Activated T-cell treated with anti-CD3 and anti-CD28 coated beads, Interleukin-2, amount 50 U/mL, for 72 hours (primary cell): ENCODE measurements around the gene GRIK1. TPM values are rescaled to one million over a fixed set of nuclear protein-coding genes. Genes with fewer than 3 reads are reported as not detected.

Source experiments
- ATAC-seq, 2 donors: fragments of 150-1000 bp; cut with Tn5 transposase; replicated peaks in 1 of 2; 2 replicates each; pipeline ENCODE4 v1.10.0; 2021; ENCODE audit warnings: moderate library complexity in 2 of 2, mild to moderate bottlenecking in 1 of 2
- DNase-seq, 2 donors: peaks; one replicate each; pipeline ENCODE4 v3.0.0; 2021 to 2022; ENCODE audit warnings: mixed read lengths in 1 of 2
- H3K27ac Mint-ChIP-seq: one replicate; pipeline ENCODE4 v1.8.0; 2022; ENCODE audit warnings: mild to moderate bottlenecking, moderate library complexity, mixed read lengths
- H3K27me3 Mint-ChIP-seq: one replicate; pipeline ENCODE4 v1.8.0; 2022; ENCODE audit warnings: low read depth, mixed read lengths
- H3K36me3 Mint-ChIP-seq, 2 donors: one replicate each; pipeline ENCODE4 v1.8.0; 2022; ENCODE audit warnings: mixed read lengths in 2 of 2, mild to moderate bottlenecking in 1 of 2; ENCODE audit not compliant: insufficient read depth in 2 of 2
- H3K4me1 Mint-ChIP-seq: one replicate; pipeline ENCODE4 v1.8.0; 2022; ENCODE audit warnings: low read depth, mixed read lengths
- H3K4me3 Mint-ChIP-seq, 2 donors: one replicate each; pipeline ENCODE4 v1.8.0; 2022; ENCODE audit warnings: mild to moderate bottlenecking in 2 of 2, mixed read lengths in 2 of 2, moderate library complexity in 2 of 2
- H3K9me3 Mint-ChIP-seq, 2 donors: one replicate each; pipeline ENCODE4 v1.8.0; 2022; ENCODE audit warnings: mixed read lengths in 2 of 2
- total RNA-seq, 2 donors: library from RNA; stranded (reverse); gene quantifications; one replicate each; pipeline ENCODE4 v1.2.3, GENCODE V29; 2022

The GRIK1 gene
- total RNA-seq, 2 donors from 2014 or later: not detected

DNA sequence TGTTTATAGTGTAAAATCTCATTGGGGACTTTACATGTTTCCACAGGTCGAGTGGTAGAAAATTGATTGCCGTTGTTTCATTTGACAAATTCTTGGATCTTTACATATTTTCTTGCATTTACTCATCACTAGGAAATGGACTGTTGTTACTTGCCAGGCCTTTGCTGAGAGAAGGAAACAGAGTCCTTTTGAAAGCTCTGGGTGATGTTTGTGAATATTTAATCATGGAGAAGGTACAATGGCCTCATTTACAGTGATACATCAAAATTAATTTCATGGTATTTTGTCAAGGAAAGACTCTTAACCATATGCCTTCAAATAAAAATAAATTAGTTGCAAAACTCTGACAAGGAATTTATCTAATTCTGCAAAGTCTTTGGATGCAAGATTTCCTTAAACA is 198.0 kb downstream of the GRIK1 start:
- Mint-ChIP-seq H3K4me1 (no peaks in the 10 kb centered on the region), H3K4me3 (no peak overlapping the region), H3K9me3 (no peaks in the 10 kb centered on the region), H3K27ac (no peak overlapping the region), H3K27me3 (peaks cover 6% of the 10 kb centered on the region), H3K36me3 (no peaks in the 10 kb centered on the region)
- ATAC-seq (no peak), DNase-seq (no peak)

DNA sequence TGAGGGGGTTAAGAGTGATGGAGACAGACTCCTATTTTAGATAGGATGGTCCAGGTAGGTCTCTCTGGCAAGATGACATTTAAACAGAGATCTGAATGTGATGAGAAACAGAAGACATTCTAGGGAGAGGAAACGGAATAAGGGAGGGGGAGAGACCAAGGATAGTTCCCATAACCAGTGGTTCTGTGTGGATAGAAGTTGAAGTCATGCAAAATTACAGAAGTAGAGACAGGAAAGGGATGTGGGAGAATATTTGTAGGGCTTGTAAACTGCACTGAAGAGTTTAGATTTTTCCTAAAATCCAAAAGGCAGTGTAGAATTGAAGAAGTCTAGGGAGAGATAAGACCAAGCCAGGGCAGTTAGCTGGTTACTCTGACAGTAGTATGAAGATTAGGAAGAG is 200.6 kb downstream of the GRIK1 start:
- Mint-ChIP-seq H3K27ac (no peak overlapping the region), H3K36me3 (no peaks in the 10 kb centered on the region), H3K9me3 (peaks cover 0 to 4% of the 10 kb centered on the region in 2 donors), H3K27me3 (peaks cover 7% of the 10 kb centered on the region), H3K4me3 (no peak overlapping the region), H3K4me1 (no peaks in the 10 kb centered on the region)
- DNase-seq (no peak), ATAC-seq (no peak)

DNA sequence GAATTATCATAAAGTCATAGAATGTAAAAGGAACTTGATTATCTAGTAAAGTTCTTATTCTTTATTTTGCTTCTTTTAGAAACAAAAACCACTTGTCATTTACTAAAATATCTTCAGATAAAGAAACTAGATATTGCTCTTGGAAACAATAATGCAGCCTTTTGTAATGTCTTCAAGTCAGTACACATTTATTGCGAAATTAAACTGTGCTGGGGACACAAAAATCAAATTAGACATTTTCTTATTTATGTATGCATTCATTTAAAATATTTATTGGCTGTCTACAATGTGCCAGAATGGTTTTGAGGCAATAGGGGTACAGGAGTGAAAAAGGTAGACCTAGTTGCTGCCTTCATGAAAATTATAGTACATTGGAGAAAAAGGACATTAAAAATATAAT is 201.1 kb downstream of the GRIK1 start:
- H3K4me3 Mint-ChIP-seq: no peak overlapping the region
- DNase-seq: no peak
- no peaks in the 10 kb centered on the region for H3K36me3 Mint-ChIP-seq
- H3K4me1 Mint-ChIP-seq: no peaks in the 10 kb centered on the region
- H3K9me3 Mint-ChIP-seq: peaks cover 0 to 4% of the 10 kb centered on the region in 2 donors
- no peak overlapping the region for H3K27ac Mint-ChIP-seq
- peaks cover 7% of the 10 kb centered on the region for H3K27me3 Mint-ChIP-seq
- no peak for ATAC-seq

DNA sequence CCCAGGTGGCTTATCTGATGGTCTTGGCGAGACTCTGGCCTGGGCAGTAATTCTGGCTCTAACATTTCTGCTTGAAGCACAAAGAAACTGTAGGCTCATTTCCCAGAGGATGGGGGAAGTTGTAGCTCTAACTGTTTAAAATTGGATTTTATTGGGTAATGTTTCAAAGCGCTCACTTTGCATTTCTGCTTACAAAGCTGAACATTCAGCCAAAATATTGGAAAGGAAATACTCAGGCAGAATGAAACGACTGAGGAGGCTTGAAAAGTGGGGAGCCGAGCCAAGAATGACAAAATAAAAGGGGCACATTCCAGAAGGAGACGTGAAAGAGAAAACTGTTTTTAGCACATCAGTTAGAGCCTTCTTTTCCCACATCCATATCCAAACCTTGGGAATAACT is 202.6 kb downstream of the GRIK1 start:
- no peak overlapping the region for H3K4me3 Mint-ChIP-seq
- H3K36me3 Mint-ChIP-seq: no peaks in the 10 kb centered on the region
- H3K9me3 Mint-ChIP-seq: peaks cover 0 to 4% of the 10 kb centered on the region in 2 donors
- ATAC-seq: no peak
- H3K27me3 Mint-ChIP-seq: peaks cover 7% of the 10 kb centered on the region
- H3K4me1 Mint-ChIP-seq: no peaks in the 10 kb centered on the region
- no peak overlapping the region for H3K27ac Mint-ChIP-seq
- DNase-seq: no peak

DNA sequence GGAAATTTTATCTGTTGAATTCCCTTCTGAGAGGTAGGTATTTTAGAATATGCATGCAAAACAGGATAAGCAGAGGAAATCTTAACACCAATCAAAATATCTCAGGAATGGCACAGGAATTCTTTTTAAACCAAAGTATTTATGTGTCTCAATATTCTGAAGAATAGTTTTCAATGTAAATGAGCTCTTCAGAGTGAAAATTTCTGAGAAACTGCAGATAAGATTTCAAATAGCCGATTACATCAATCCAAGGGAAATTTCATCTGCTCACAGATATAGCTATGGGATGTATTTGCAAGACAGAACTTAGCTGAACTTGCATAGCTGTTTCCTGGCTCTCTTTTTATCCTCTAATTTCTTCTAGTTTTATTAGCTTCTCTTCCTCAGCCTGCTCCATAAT is 209.5 kb downstream of the GRIK1 start:
- H3K9me3 Mint-ChIP-seq: peaks cover 1 to 4% of the 10 kb centered on the region in 2 donors
- no peak for ATAC-seq

DNA sequence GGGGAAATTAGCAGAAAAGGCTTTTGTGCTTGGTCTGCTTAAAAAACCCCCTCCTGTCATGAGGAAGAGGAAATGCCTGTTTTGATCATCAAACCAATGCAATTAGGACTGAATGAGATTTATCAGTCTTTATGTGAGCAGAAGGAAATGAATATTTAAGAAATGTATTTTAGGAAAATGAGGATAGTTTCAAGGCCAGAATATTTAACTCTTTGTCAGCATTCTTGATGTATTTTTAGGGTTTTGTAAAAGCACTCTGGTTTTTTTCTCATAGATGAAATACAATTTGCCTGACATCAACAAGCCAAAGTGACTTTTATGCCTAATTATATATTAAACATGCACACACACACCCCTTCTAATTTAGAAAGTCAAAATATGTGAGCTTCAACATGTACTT is 213.8 kb downstream of the GRIK1 start:
- Mint-ChIP-seq H3K4me1 (no peaks in the 10 kb centered on the region), H3K27ac (no peak overlapping the region), H3K27me3 (no peaks in the 10 kb centered on the region), H3K9me3 (no peaks in the 10 kb centered on the region), H3K36me3 (no peaks in the 10 kb centered on the region), H3K4me3 (no peak overlapping the region)
- no peak for DNase-seq
- ATAC-seq: no peak

More for the DNA sequence above, 209.5 kb downstream of the GRIK1 start:
- no peak for DNase-seq
- peak overlapping the region; percentile 64 for H3K27ac Mint-ChIP-seq
- H3K4me3 Mint-ChIP-seq: no peak overlapping the region
- H3K27me3 Mint-ChIP-seq: peaks cover 7% of the 10 kb centered on the region
- no peaks in the 10 kb centered on the region for H3K4me1 Mint-ChIP-seq
- no peaks in the 10 kb centered on the region for H3K36me3 Mint-ChIP-seq

DNA sequence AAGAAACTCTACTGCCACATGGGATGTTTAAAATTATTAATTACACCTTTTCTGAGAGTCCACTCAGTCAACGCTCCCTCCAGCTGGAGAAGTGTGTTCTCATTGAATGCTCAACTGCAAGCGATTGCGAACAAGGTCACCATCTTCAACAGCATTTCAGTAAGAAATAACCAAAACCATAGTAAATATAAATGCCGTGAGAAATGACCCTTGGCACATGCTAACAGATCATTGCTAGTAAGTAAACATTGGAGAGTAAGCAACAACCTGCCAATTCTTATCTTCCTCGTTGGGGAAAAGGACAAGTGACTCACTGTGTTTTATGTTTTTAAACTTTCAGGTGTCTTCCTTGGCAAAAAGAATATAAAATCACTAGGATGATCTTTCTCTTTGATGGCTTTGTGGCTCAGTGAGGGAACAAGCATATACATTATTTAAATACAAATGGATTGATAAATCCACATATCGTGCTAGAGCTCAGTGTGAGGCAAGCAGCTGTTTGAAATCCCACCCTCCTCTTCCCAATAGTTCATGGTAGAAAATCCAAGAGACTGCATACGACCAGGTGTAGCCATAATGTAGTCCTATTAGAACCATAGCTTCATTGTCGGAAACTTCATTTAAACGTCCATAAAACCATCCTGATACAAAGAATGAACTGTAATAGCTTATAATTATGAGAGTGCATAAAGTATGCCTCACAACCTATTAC is 214.6 kb downstream of the GRIK1 start:
- Mint-ChIP-seq H3K27me3 (no peaks in the 10 kb centered on the region), H3K36me3 (no peaks in the 10 kb centered on the region), H3K9me3 (no peaks in the 10 kb centered on the region), H3K4me3 (no peak overlapping the region), H3K4me1 (no peaks in the 10 kb centered on the region), H3K27ac (no peak overlapping the region)
- ATAC-seq (no peak), DNase-seq (no peak)

DNA sequence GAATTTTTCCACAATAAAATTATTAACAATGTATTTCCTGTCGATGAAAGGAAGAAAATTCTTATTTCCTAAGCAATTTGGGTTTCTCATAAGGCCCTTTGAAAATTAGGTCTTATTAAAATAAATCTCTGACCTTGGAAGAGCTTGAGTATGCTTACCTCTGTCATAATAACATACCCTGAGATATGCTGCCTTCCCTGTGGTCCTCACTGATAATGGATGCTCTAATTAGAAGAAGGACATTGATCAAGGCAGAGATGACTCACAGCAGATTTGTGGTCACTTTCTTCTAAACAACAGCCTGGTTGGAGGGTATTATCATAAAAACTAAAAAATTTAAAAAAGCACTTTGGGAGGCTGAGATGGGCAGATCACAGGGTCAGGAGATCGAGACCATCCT is 217.8 kb downstream of the GRIK1 start:
- Mint-ChIP-seq H3K4me1 (no peaks in the 10 kb centered on the region), H3K36me3 (no peaks in the 10 kb centered on the region), H3K27ac (no peak overlapping the region), H3K27me3 (no peaks in the 10 kb centered on the region), H3K4me3 (no peak overlapping the region), H3K9me3 (peaks cover 0 to 2% of the 10 kb centered on the region in 2 donors)
- DNase-seq (no peak), ATAC-seq (no peak)

DNA sequence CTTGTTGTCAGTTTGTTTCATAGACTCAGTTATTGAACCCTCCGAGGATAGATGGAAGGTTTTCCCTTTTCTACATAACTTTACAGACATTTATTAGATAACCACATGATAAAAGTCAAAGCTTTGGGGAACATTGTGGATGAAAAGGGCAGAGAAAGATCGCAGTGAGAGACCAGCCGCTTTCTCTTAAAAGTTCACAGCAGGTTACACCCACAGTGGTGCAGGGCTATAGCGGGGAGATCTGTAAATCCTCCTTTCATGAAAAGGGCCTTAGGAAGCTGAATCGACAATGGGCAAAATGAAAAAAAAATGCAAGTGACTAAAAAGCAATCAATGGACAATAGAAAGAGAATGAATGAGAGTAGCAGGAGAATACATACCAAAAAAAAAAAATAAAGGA is 218.6 kb downstream of the GRIK1 start:
- peaks cover 0 to 2% of the 10 kb centered on the region in 2 donors for H3K36me3 Mint-ChIP-seq
- H3K4me3 Mint-ChIP-seq: no peak overlapping the region
- ATAC-seq (no peak), DNase-seq (no peak)
- no peak overlapping the region for H3K27ac Mint-ChIP-seq
- no peaks in the 10 kb centered on the region for H3K4me1 Mint-ChIP-seq
- H3K9me3 Mint-ChIP-seq: peaks cover 2 to 3% of the 10 kb centered on the region in 2 donors
- H3K27me3 Mint-ChIP-seq: no peaks in the 10 kb centered on the region

DNA sequence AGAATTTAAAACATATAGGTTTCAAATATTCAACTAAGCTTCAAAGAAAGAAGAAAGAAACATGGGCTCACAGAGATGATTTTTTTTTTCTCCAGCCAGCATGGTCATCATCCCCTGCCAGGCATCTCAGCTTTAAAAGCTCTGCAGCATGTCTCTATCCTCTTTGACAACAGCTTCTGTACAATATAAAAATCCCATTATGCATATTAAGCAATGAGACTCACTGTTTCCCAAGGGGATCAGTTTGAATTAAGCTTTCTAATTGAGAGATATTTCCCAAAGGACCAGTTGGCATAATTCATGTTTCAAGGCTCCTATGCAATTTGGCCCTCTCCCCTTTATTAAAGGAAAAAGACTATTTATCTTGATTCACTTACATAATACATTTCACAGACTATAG is 220.3 kb downstream of the GRIK1 start:
- H3K27me3 Mint-ChIP-seq: no peaks in the 10 kb centered on the region
- DNase-seq (no peak), ATAC-seq (no peak)
- H3K4me1 Mint-ChIP-seq: no peaks in the 10 kb centered on the region
- peaks cover 5 to 7% of the 10 kb centered on the region in 2 donors for H3K9me3 Mint-ChIP-seq
- no peak overlapping the region for H3K4me3 Mint-ChIP-seq
- peaks cover 0 to 5% of the 10 kb centered on the region in 2 donors for H3K36me3 Mint-ChIP-seq
- H3K27ac Mint-ChIP-seq: no peak overlapping the region

DNA sequence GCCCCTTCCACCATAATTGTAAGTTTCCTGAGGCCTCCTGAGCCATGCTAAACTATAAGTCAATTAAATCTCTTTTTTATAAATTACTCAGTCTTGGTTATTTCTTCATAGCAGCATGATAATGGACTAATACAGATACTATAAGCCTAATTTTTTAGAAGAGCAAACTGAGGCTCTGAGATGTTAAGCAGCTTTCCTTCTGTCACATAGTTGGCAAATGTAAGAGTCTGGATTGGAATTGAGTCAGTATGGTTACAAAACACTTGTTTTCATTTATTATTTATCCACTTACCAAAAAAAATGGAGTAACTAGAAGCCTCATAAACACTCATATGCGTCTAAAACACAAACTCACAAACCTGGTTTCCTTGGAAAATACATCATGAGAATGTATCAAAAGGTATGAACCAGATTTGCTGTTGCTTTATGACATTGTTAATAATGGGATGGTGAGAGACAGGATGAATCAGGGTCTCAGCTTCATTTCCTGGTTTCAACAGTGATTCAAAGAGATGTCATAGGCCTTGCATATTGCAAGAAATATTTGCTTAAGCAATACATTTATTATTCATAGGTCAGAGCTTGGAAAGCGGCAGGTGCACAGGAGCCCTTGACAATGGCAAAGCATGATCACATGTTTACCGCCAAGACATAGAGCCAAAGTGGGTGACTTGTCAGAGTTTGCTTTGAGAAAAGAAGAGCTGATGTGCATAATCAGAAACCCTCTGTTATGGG is 221.5 kb downstream of the GRIK1 start:
- no peaks in the 10 kb centered on the region for H3K4me1 Mint-ChIP-seq
- peaks cover 0 to 5% of the 10 kb centered on the region in 2 donors for H3K36me3 Mint-ChIP-seq
- no peak overlapping the region for H3K4me3 Mint-ChIP-seq
- DNase-seq (no peak), ATAC-seq (peak in 1 of 2 donors; percentile 53)
- no peak overlapping the region for H3K27ac Mint-ChIP-seq
- H3K27me3 Mint-ChIP-seq: no peaks in the 10 kb centered on the region
- H3K9me3 Mint-ChIP-seq: peaks cover 5 to 7% of the 10 kb centered on the region in 2 donors

DNA sequence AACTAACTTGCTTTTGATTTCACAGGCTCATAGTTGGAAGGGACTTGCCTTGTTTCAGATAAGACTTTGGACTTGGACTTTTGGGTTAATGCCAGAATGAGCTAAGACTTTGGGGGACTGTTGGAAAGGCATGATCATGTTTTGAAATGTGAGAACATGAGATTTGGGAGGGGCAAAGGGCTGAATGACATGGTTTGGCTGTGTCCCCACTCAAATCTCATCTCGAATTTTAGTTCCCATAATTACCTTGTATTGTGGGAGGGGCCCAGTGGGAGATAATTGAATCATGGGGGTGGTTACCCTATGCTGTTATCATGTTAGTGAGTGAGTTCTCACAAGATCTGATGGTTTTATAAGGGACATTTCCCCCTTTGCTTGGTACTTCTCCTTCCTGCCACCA is 222.1 kb downstream of the GRIK1 start:
- Mint-ChIP-seq H3K36me3 (peaks cover 0 to 5% of the 10 kb centered on the region in 2 donors), H3K9me3 (peaks cover 5 to 7% of the 10 kb centered on the region in 2 donors), H3K27me3 (peaks cover 4% of the 10 kb centered on the region), H3K4me3 (no peak overlapping the region), H3K27ac (no peak overlapping the region), H3K4me1 (no peaks in the 10 kb centered on the region)
- no peak for DNase-seq
- ATAC-seq: no peak

DNA sequence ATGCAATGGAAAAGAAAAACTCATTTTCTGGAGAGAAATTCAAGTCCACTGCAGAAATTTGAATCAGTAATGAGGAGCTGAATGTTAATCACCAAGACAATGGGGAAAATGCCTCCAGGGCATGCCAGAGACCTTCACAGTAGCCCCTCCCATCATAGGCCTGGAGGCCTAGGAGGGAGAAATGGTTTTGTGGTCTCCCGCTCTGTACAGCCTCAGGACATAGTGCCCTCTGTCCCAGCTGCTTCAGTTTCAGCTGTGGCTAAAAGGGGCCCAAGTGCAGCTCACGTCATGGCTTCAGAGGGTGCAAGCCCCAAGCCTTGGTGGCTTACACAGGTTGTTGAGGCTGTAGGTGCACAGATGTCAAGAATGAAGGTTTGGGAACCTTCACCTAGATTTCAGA is 223.0 kb downstream of the GRIK1 start:
- H3K27ac Mint-ChIP-seq: no peak overlapping the region
- no peaks in the 10 kb centered on the region for H3K4me1 Mint-ChIP-seq
- ATAC-seq: no peak
- DNase-seq: no peak
- no peak overlapping the region for H3K4me3 Mint-ChIP-seq
- peaks cover 5 to 7% of the 10 kb centered on the region in 2 donors for H3K9me3 Mint-ChIP-seq
- H3K36me3 Mint-ChIP-seq: peaks cover 0 to 5% of the 10 kb centered on the region in 2 donors
- H3K27me3 Mint-ChIP-seq: peaks cover 7% of the 10 kb centered on the region
